K562 (cell line): ENCODE data around the gene DLX3. TPM values are rescaled to one million over a fixed set of nuclear protein-coding genes. Genes with fewer than 3 reads are reported as not detected.

Experiments
- ATAC-seq: fragments of 200-7000 bp; cut with Tn5 transposase; 3 replicates; pipeline ENCODE4 v1.9.1; 2020; ENCODE audit warnings: moderate library complexity
- BruUV-seq: library from RNA; stranded (reverse); fragments of 400-500 nt; replicated peaks from 2 replicates; lab custom pipeline; 2021; lab: Mats Ljungman, UMichigan
- CTCF ChIA-PET: fragments of 300-600 bp; formaldehyde crosslinking; extraction: SDS; loops from one replicate; lab custom pipeline; 2021; ENCODE audit warnings: low intra/inter-chr PET ratio; lab: Yijun Ruan, JAX
- POLR2A ChIA-PET: fragments of 300-600, 350-650 bp; sonication (Branson Sonifier 250); formaldehyde crosslinking; extraction: SDS; loops from one replicate; lab custom pipeline; 2021; ENCODE audit warnings: antibody characterized with exemption, inconsistent platforms; lab: Yijun Ruan, JAX
- DNase-seq, 4 experiments: peaks; one replicate each; pipeline versions ENCODE4 v3.0.0 to v3.0.0-alpha.2; 2011 to 2018; ENCODE audit warnings: low spot score in 3 of 4, mixed read lengths in 3 of 4; ENCODE audit errors: extremely low read depth in 1 of 4
- FAIRE-seq: peaks from 2 replicates; lab custom pipeline; 2011; peaks lifted over from hg19 to GRCh38; lab: Jason Lieb, UNC
- H2AFZ ChIP-seq: 2 replicates; pipeline ENCODE4 v1.6.0; 2011; ENCODE audit warnings: low read depth, low read length, control low read depth, inconsistent platforms
- H3K27ac ChIP-seq: fragments of 200-600 bp; 3 replicates; pipeline ENCODE4 v1.8.0; 2011; ENCODE audit warnings: low read depth, mild to moderate bottlenecking, control low read depth, inconsistent platforms, low read length, moderate library complexity, mixed read lengths; ENCODE audit errors: extremely low read depth
- H3K27me3 ChIP-seq, 2 experiments: fragments of 300-600 bp in 1 of 2; 2 replicates in 1 of 2; 3 replicates in 1 of 2; pipeline versions ENCODE4 v1.6.0 to v1.8.0; 2011; ENCODE audit warnings: inconsistent platforms in 2 of 2, low read length in 2 of 2, mild to moderate bottlenecking in 1 of 2, mixed read lengths in 1 of 2, moderate library complexity in 1 of 2; ENCODE audit not compliant: control insufficient read depth in 2 of 2, insufficient read depth in 2 of 2
- H3K36me3 ChIP-seq: fragments of 300-600 bp; 3 replicates; pipeline ENCODE4 v1.8.0; 2011; ENCODE audit warnings: mild to moderate bottlenecking, low read length, inconsistent platforms; ENCODE audit not compliant: control insufficient read depth, insufficient read depth
- H3K4me1 ChIP-seq, 2 experiments: fragments of 200-600 bp in 1 of 2; replicated peaks in 1 of 2; 2 replicates in 1 of 2; 3 replicates in 1 of 2; pipeline versions ENCODE4 v1.5.1 to v1.8.0; 2011; ENCODE audit warnings: inconsistent platforms in 2 of 2, low read length in 2 of 2, mild to moderate bottlenecking in 1 of 2, mixed read lengths in 1 of 2, moderate library complexity in 1 of 2; ENCODE audit not compliant: control insufficient read depth in 2 of 2, insufficient read depth in 2 of 2
- H3K4me2 ChIP-seq: 2 replicates; pipeline ENCODE4 v1.6.1; 2011; ENCODE audit warnings: low read length, control low read depth, inconsistent platforms, mixed read lengths; ENCODE audit not compliant: insufficient read depth
- H3K4me3 ChIP-seq: fragments of 200-600 bp; sonication (generic), shearing (Covaris generic); 2 replicates; pipeline ENCODE4 v1.5.1; 2016; ENCODE audit warnings: control low read depth, inconsistent platforms
- H3K79me2 ChIP-seq: fragments of 200-600 bp; 3 replicates; pipeline ENCODE4 v1.8.0; 2011; ENCODE audit warnings: low read length, inconsistent platforms; ENCODE audit not compliant: control insufficient read depth, insufficient read depth
- H3K9ac ChIP-seq, 2 experiments: 2 replicates each; pipeline versions ENCODE4 v1.6.0 to v1.6.1; 2011; ENCODE audit warnings: low read depth in 2 of 2, low read length in 2 of 2, control low read depth in 1 of 2, inconsistent platforms in 1 of 2, mild to moderate bottlenecking in 1 of 2, mixed read lengths in 1 of 2; ENCODE audit not compliant: insufficient read depth in 1 of 2
- H3K9me1 ChIP-seq: one replicate; pipeline ENCODE4 v1.6.0; 2011; ENCODE audit warnings: inconsistent platforms, mild to moderate bottlenecking, low read length, moderate library complexity; ENCODE audit not compliant: control insufficient read depth, insufficient read depth
- H3K9me3 ChIP-seq: replicated peaks from 2 replicates; pipeline ENCODE4 v1.5.1; 2011; ENCODE audit warnings: low read depth, low read length, inconsistent platforms; ENCODE audit not compliant: control insufficient read depth, insufficient read depth
- H4K20me1 ChIP-seq: replicated peaks from 2 replicates; pipeline ENCODE4 v1.6.1; 2011; ENCODE audit warnings: low read length, inconsistent platforms, mixed read lengths; ENCODE audit not compliant: control insufficient read depth, insufficient read depth
- SPI1 ChIP-seq: IDR thresholded peaks from 2 replicates; pipeline ENCODE4 v1.6.1; 2011; ENCODE audit warnings: low read depth, low read length, control low read depth, borderline replicate concordance
- WGBS: fragments of 100-300 bp; shearing (Covaris generic); methylation state at CpG from one replicate; pipeline ENCODE4 v1.1.6; 2016; ENCODE audit warnings: low coverage, mixed read lengths; ENCODE audit not compliant: insufficient coverage; ENCODE audit errors: missing lambda C conversion rate; 5-methylcytosine and 5-hydroxymethylcytosine counted together
- in situ Hi-C: fragments of 300-500 bp; cut with MboI; formaldehyde crosslinking; loops from 4 replicates; pipeline ENCODE4 v1.15.0; 2018; ENCODE audit warnings: inconsistent platforms, mixed read lengths
- intact Hi-C: fragments of 100-400 bp; cut with micrococcal nuclease; formaldehyde crosslinking; loops from 2 replicates; pipeline ENCODE4 v1.14.2; 2022
- polyA plus RNA-seq, 8 experiments: library from polyadenylated mRNA; depleted of rRNA in 4 of 8; stranded (reverse) in 5 of 8; unstranded in 3 of 8; fragments of >200 nt; fragmentation: Nextera tagmentation in 2 of 8; fragmentation: Illumina TruSeq in 1 of 8; extraction: Ambion mirVana in 2 of 8; extraction: Trizol in 1 of 8; gene quantifications; 2 replicates each; pipeline versions ENCODE4 v1.2.1 to v1.2.3, GENCODE V29; 2011 to 2014; ENCODE audit warnings: inconsistent platforms in 1 of 8, missing spikeins in 1 of 8
- total RNA-seq, 7 experiments: library from RNA; depleted of rRNA in 6 of 7; stranded (reverse); fragments of >200 nt in 6 of 7; fragmentation: Illumina TruSeq in 2 of 7; extraction: Trizol in 2 of 7; gene quantifications; 2 replicates each; pipeline versions ENCODE4 v1.2.1 to v1.2.3, GENCODE V29; 2011 to 2021; ENCODE audit warnings: low replicate concordance in 1 of 7
- TF ChIP-seq, protein P1 (sequence below), 2 experiments: fragments of 450-650 bp; formaldehyde crosslinking in 1 of 2; IDR thresholded peaks; 2 replicates each; pipeline versions ENCODE4 v1.4.0 to v1.6.1; 2014 to 2020; ENCODE audit warnings: mild to moderate bottlenecking in 2 of 2, borderline replicate concordance in 1 of 2, low read depth in 1 of 2

Gene DLX3
- total and polyA plus RNA-seq, 9 of the 15 experiments (the other 6 are each of a cell fraction or from before 2014, with no cell fraction given) = not detected

GRCh38 chr17:49978501-49978900 lies 16.5 kb downstream of the DLX3 start:
- no peaks in the 10 kb centered on the region for H3K36me3 ChIP-seq
- no peaks in the 10 kb centered on the region for H3K9me3 ChIP-seq
- WGBS = 2% methylated on average over 12 of the region's 13 CpGs
- FAIRE-seq = no peak
- no peak for ATAC-seq
- no peak overlapping the region for H2AFZ ChIP-seq
- H3K9me1 ChIP-seq = no peaks in the 10 kb centered on the region
- POLR2A ChIA-PET = interaction anchor here (1.3 to 1.5 kb wide), 2 partner anchors 8 to 26 kb away, joined by 4 read pairs; no protein-coding TSS in a partner anchor
- peak; percentile 93 for TF ChIP-seq SPI1
- TF ChIP-seq, protein P1, sequence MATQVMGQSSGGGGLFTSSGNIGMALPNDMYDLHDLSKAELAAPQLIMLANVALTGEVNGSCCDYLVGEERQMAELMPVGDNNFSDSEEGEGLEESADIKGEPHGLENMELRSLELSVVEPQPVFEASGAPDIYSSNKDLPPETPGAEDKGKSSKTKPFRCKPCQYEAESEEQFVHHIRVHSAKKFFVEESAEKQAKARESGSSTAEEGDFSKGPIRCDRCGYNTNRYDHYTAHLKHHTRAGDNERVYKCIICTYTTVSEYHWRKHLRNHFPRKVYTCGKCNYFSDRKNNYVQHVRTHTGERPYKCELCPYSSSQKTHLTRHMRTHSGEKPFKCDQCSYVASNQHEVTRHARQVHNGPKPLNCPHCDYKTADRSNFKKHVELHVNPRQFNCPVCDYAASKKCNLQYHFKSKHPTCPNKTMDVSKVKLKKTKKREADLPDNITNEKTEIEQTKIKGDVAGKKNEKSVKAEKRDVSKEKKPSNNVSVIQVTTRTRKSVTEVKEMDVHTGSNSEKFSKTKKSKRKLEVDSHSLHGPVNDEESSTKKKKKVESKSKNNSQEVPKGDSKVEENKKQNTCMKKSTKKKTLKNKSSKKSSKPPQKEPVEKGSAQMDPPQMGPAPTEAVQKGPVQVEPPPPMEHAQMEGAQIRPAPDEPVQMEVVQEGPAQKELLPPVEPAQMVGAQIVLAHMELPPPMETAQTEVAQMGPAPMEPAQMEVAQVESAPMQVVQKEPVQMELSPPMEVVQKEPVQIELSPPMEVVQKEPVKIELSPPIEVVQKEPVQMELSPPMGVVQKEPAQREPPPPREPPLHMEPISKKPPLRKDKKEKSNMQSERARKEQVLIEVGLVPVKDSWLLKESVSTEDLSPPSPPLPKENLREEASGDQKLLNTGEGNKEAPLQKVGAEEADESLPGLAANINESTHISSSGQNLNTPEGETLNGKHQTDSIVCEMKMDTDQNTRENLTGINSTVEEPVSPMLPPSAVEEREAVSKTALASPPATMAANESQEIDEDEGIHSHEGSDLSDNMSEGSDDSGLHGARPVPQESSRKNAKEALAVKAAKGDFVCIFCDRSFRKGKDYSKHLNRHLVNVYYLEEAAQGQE (IDR thresholded peaks at IDR 0.05; ENCODE audit: borderline replicate concordance) = no peak
- TF ChIP-seq, protein P1 (CRISPR knock-in tag; IDR thresholded peaks at IDR 0.05; ENCODE audit: low read depth) = no peak
- TF ChIP-seq, all 486 proteins: peak for 1
- no peaks in the 10 kb centered on the region; a peak in 1 of 5 replicates for H3K4me1 ChIP-seq
- H3K27me3 ChIP-seq = peaks cover 6 to 24% of the 10 kb centered on the region in 2 experiments
- CTCF ChIA-PET = no interaction called here
- no TSS peak for BruUV-seq
- in situ Hi-C loops (no loop called here), intact Hi-C loops (no loop called here)
- no peak overlapping the region for H3K27ac ChIP-seq
- H3K4me3 ChIP-seq = no peak overlapping the region
- H3K9ac ChIP-seq = no peak overlapping the region
- H3K4me2 ChIP-seq = no peak overlapping the region
- no peaks in the 10 kb centered on the region for H3K79me2 ChIP-seq
- no peak for DNase-seq
- H4K20me1 ChIP-seq = no peaks in the 10 kb centered on the region; the same call in 1 of the 2 replicates
